HUDEP-2 (cell line): ENCODE measurements around the gene SNX10.
A peak's percentile ranks its signal among the peaks of the same experiment; 100 is the strongest.

Experiments used
- DNase-seq, 76 experiments: peaks; one replicate each; lab custom pipeline; 2025; ENCODE audit not compliant: unreplicated experiment in 76 of 76; lab: John Stamatoyannopoulos, UW

The SNX10 gene

GRCh38 chr7:26365077-26365900, 73.6 kb downstream of the SNX10 start:
- DNase-seq = peak in 36 of 76 experiments; percentile 2 to 59 (median 33)

- DNase-seq = no peak
These were observed 74.2 kb downstream of the SNX10 start for GRCh38 chr7:26365901-26366275.

GRCh38 chr7:26367219-26367711, 75.6 kb downstream of the SNX10 start:
- no peak for DNase-seq

- DNase-seq = no peak
These were observed 76.9 kb downstream of the SNX10 start for GRCh38 chr7:26368542-26368941.

- DNase-seq = peak in 24 of 76 experiments; percentile 5 to 54 (median 34)
These were observed 77.9 kb downstream of the SNX10 start for GRCh38 chr7:26369593-26369992.

GRCh38 chr7:26370011-26370410, 78.3 kb downstream of the SNX10 start:
- DNase-seq = no peak

GRCh38 chr7:26372249-26372648, 80.6 kb downstream of the SNX10 start:
- no peak for DNase-seq

GRCh38 chr7:26372704-26373103, 81.0 kb downstream of the SNX10 start:
- no peak for DNase-seq

- DNase-seq = no peak
These were observed 83.1 kb downstream of the SNX10 start for GRCh38 chr7:26374647-26375373.

GRCh38 chr7:26375726-26376174, 84.1 kb downstream of the SNX10 start:
- DNase-seq = no peak

- no peak for DNase-seq
These were observed 84.7 kb downstream of the SNX10 start for GRCh38 chr7:26376175-26376917.

- DNase-seq = no peak
These were observed 86.4 kb downstream of the SNX10 start for GRCh38 chr7:26378016-26378415.

- DNase-seq = no peak
These were observed 88.0 kb downstream of the SNX10 start for GRCh38 chr7:26379711-26380110.

GRCh38 chr7:26381476-26382353, 90.1 kb downstream of the SNX10 start:
- DNase-seq = no peak

- no peak for DNase-seq
These were observed 93.6 kb downstream of the SNX10 start for GRCh38 chr7:26385240-26385639.

- no peak for DNase-seq
These were observed 96.1 kb downstream of the SNX10 start for GRCh38 chr7:26387731-26388130.

- no peak for DNase-seq
These were observed 96.6 kb downstream of the SNX10 start for GRCh38 chr7:26388256-26388655.

- no peak for DNase-seq
These were observed 98.4 kb downstream of the SNX10 start for GRCh38 chr7:26390016-26390415.

- DNase-seq = no peak
These were observed 102.2 kb downstream of the SNX10 start for GRCh38 chr7:26393818-26394217.

GRCh38 chr7:26397332-26397731, 105.7 kb downstream of the SNX10 start:
- DNase-seq = no peak
